ENCODE data around the gene MYORG.

Gene MYORG

GRCh38 chr9:34384368-34385165 is 7.9 kb upstream of the MYORG start:
- DNase-seq (ENCODE audit: low read depth in 2 of 2) = no peak

- DNase-seq (ENCODE audit: low read depth in 2 of 2) = no peak
Observed at GRCh38 chr9:34383904-34384303, 7.2 kb upstream of the MYORG start.

GRCh38 chr9:34382879-34383278 is 6.2 kb upstream of the MYORG start:
- no peak for DNase-seq (ENCODE audit: low read depth in 2 of 2)

GRCh38 chr9:34382054-34382453 is 5.4 kb upstream of the MYORG start:
- DNase-seq (ENCODE audit: low read depth in 2 of 2) = no peak

GRCh38 chr9:34381323-34381722 is 4.6 kb upstream of the MYORG start:
- no peak for DNase-seq (ENCODE audit: low read depth in 2 of 2)

GRCh38 chr9:34380511-34381315 is 4.0 kb upstream of the MYORG start:
- DNase-seq (ENCODE audit: low read depth in 2 of 2) = peak in 1 of 2 donors; percentile 54

- no peak for DNase-seq (ENCODE audit: low read depth in 2 of 2)
Observed at GRCh38 chr9:34380034-34380510, 3.4 kb upstream of the MYORG start.

GRCh38 chr9:34379334-34380033 is 2.8 kb upstream of the MYORG start:
- DNase-seq (ENCODE audit: low read depth in 2 of 2) = peak; percentile 69 to 77

GRCh38 chr9:34378376-34379060 is 1.8 kb upstream of the MYORG start:
- no peak for DNase-seq (ENCODE audit: low read depth in 2 of 2)

GRCh38 chr9:34377404-34377746 is 677 bp upstream of the MYORG start:
- no peak for DNase-seq (ENCODE audit: low read depth in 2 of 2)

- no peak for DNase-seq (ENCODE audit: low read depth in 2 of 2)
Observed at GRCh38 chr9:34375901-34376595, 650 bp downstream of the MYORG start.

- DNase-seq (ENCODE audit: low read depth in 2 of 2) = no peak
Observed at GRCh38 chr9:34374905-34375552, 1.7 kb downstream of the MYORG start.

GRCh38 chr9:34374339-34374738 is 2.4 kb downstream of the MYORG start:
- no peak for DNase-seq (ENCODE audit: low read depth in 2 of 2)

- no peak for DNase-seq (ENCODE audit: low read depth in 2 of 2)
Observed at GRCh38 chr9:34373749-34374148, 2.9 kb downstream of the MYORG start.

- no peak for DNase-seq (ENCODE audit: low read depth in 2 of 2)
Observed at GRCh38 chr9:34372467-34373011, 4.2 kb downstream of the MYORG start.

GRCh38 chr9:34371886-34372466 is 4.7 kb downstream of the MYORG start:
- no peak for DNase-seq (ENCODE audit: low read depth in 2 of 2)

- no peak for DNase-seq (ENCODE audit: low read depth in 2 of 2)
Observed at GRCh38 chr9:34370970-34371880, 5.5 kb downstream of the MYORG start.

- no peak for DNase-seq (ENCODE audit: low read depth in 2 of 2)
Observed at GRCh38 chr9:34370335-34370969, 6.2 kb downstream of the MYORG start.

All from stimulated activated CD8-positive, alpha-beta memory T cell treated with anti-CD3 and anti-CD28 coated beads, Interleukin-15, amount 100 ng/mL, for 4 hours (primary cell).